Cardiac muscle cell (in vitro differentiated cells and primary cell): ENCODE results near the gene EPHA6. TPM values are rescaled to one million over a fixed set of nuclear protein-coding genes. Genes with fewer than 3 reads are reported as not detected.

Experiments
- DNase-seq, 2 donors: peaks; one replicate each; pipeline versions ENCODE4 v3.0.0 to v3.0.0-alpha.2; 2010 to 2017; ENCODE audit warnings: low read depth in 1 of 2, low spot score in 1 of 2
- H3K27ac ChIP-seq: fragments of 200-600 bp; sonication (generic); 2 replicates; pipeline ENCODE4 v1.5.1; 2016
- H3K27me3 ChIP-seq: fragments of 200-600 bp; sonication (generic); 2 replicates; pipeline ENCODE4 v1.6.0; 2016; ENCODE audit warnings: control low read depth
- H3K36me3 ChIP-seq: fragments of 200-600 bp; sonication (generic); 2 replicates; pipeline ENCODE4 v1.5.1; 2016; ENCODE audit warnings: control low read depth
- H3K4me1 ChIP-seq: fragments of 200-600 bp; sonication (generic); 2 replicates; pipeline ENCODE4 v1.8.1; 2017; ENCODE audit warnings: low read depth, mild to moderate bottlenecking, mixed run types
- H3K4me3 ChIP-seq: fragments of 200-600 bp; sonication (generic); 2 replicates; pipeline ENCODE4 v1.5.1; 2016; ENCODE audit warnings: mild to moderate bottlenecking
- H3K9me3 ChIP-seq: fragments of 200-600 bp; sonication (generic); 2 replicates; pipeline ENCODE4 v1.5.1; 2017; ENCODE audit warnings: low read depth, mild to moderate bottlenecking, control low read depth
- polyA plus RNA-seq: library from polyadenylated mRNA; unstranded; fragments of >200 nt; fragmentation: Nextera tagmentation; extraction: Ambion mirVana; gene quantifications from 2 replicates; pipeline ENCODE4 v1.2.1, GENCODE V29; 2016
- total RNA-seq: library from RNA; depleted of rRNA; stranded (reverse); fragments of >200 nt; gene quantifications from 2 replicates; pipeline ENCODE4 v1.2.3, GENCODE V29; 2016
- TF ChIP-seq, protein P1 (sequence below): IDR thresholded peaks from 2 replicates; pipeline ENCODE4 v1.5.1; 2012; ENCODE audit warnings: low read depth, mild to moderate bottlenecking, low read length

The EPHA6 gene
- total and polyA plus RNA-seq, 2 experiments from 2014 or later, result 0.15 TPM; not detected in 1

DNA sequence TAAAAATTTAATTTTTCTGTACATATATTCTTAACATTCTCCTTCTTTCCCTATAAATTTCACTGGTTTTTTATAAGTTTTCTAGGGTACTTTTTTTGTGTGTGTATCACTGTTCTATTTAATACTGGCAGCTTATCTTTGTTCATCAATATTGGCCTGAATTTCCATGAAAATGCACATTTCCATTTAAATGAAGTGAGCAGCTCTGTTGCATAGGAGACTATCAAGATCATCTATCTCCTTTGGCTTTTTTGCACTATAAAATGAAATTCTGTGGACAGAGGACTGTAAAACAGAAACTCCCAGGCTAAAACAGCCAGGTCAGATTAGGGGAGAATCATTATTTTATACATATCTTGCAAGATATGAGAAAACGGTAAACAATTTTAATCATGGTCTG is 673.2 kb downstream of the EPHA6 start:
- no peak overlapping the region for H3K27ac ChIP-seq
- no peaks in the 10 kb centered on the region for H3K9me3 ChIP-seq
- no peak for DNase-seq
- H3K4me1 ChIP-seq, result no peaks in the 10 kb centered on the region
- no peaks in the 10 kb centered on the region for H3K27me3 ChIP-seq
- TF ChIP-seq, protein P1, sequence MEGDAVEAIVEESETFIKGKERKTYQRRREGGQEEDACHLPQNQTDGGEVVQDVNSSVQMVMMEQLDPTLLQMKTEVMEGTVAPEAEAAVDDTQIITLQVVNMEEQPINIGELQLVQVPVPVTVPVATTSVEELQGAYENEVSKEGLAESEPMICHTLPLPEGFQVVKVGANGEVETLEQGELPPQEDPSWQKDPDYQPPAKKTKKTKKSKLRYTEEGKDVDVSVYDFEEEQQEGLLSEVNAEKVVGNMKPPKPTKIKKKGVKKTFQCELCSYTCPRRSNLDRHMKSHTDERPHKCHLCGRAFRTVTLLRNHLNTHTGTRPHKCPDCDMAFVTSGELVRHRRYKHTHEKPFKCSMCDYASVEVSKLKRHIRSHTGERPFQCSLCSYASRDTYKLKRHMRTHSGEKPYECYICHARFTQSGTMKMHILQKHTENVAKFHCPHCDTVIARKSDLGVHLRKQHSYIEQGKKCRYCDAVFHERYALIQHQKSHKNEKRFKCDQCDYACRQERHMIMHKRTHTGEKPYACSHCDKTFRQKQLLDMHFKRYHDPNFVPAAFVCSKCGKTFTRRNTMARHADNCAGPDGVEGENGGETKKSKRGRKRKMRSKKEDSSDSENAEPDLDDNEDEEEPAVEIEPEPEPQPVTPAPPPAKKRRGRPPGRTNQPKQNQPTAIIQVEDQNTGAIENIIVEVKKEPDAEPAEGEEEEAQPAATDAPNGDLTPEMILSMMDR, result no peak
- H3K4me3 ChIP-seq, result no peak overlapping the region
- H3K36me3 ChIP-seq, result no peaks in the 10 kb centered on the region

DNA sequence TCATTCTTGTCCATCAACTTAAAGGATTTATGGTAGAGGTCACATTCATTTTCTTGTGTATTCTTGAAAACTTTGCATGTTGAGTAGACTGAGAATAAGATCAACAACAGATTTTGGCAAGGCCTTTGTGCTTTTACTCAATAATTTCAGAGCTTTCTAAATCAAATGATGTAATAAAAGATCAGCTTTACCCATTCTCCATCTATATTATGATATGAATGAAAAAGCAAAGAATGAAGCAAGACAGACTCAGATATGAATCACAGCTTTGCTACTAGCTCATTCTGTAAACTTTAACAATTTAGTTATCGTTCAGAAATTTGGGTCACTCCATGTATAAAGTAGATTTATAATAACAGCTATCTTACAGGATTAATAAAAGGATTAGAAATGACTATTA is 674.3 kb downstream of the EPHA6 start:
- H3K36me3 ChIP-seq, result no peaks in the 10 kb centered on the region
- H3K27ac ChIP-seq, result no peak overlapping the region
- no peak overlapping the region for H3K4me3 ChIP-seq
- TF ChIP-seq, protein P1, result no peak
- no peaks in the 10 kb centered on the region for H3K27me3 ChIP-seq
- no peaks in the 10 kb centered on the region for H3K9me3 ChIP-seq
- no peak for DNase-seq
- no peaks in the 10 kb centered on the region for H3K4me1 ChIP-seq

DNA sequence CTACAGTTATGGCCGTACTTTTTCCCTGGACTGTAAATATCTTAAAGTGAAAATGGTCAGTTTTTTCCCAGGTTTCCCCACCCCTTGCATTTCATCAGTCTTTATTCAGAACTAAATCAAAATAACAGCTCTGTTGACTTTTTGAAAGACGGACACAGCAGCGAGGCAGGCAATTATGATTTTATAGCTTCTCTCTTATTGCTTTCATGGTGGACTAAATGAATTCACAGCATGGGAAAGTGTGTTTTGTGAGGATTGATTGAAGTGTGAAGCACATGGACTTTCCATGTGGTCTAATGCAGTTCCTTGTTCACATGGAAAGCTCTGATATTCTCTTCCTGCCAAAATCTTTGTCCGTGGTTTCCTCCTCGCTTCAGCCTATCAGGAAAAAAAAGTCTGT is 681.5 kb downstream of the EPHA6 start:
- no peaks in the 10 kb centered on the region for H3K27me3 ChIP-seq
- no peak for DNase-seq
- H3K9me3 ChIP-seq, result no peaks in the 10 kb centered on the region
- TF ChIP-seq, protein P1, result no peak
- no peak overlapping the region for H3K4me3 ChIP-seq
- no peaks in the 10 kb centered on the region for H3K4me1 ChIP-seq
- no peaks in the 10 kb centered on the region for H3K36me3 ChIP-seq
- H3K27ac ChIP-seq, result no peak overlapping the region

DNA sequence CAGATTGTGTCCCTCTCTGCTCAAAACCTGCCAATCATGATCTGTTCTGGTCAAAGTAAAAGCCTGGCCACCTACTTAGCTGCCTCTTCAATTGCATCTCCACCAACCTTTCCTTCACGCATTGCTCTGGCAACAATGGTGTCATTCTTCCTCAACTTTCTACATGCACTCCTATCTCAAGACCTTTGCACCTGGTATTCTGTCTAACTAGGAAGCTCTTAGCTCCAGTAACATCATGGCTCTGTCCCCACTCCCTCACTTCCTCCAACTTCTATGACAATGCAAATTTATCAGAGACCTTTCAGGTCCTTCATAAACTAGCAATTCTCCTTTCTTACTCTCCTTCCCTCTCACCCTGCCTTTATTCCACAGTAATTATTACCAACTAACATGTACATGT is 682.7 kb downstream of the EPHA6 start:
- Histone ChIP-seq H3K27me3 (no peaks in the 10 kb centered on the region), H3K4me1 (no peaks in the 10 kb centered on the region), H3K36me3 (no peaks in the 10 kb centered on the region), H3K9me3 (no peaks in the 10 kb centered on the region), H3K4me3 (no peak overlapping the region), H3K27ac (no peak overlapping the region)
- TF ChIP-seq, protein P1, result no peak
- no peak for DNase-seq

DNA sequence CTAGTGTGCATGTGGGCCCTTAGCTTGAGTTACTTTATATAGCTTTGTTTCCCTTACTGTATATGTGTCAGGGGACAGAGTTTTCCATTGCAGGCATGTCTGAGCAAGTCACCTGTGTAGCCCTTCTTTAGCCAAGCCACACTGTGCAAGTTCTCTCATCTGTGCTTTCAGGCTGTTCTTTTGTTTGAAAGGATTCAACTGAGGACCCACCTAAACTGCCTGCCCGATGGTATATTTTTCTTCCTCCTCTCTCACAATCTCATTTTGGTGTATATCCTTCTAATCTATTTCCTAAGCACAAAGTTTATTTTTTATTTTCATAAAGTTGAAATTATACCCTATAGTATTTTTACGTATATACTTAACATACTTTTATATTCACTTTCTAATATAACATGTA is 690.1 kb downstream of the EPHA6 start:
- DNase-seq, result no peak
- TF ChIP-seq, protein P1, result no peak
- no peaks in the 10 kb centered on the region for H3K4me1 ChIP-seq
- no peak overlapping the region for H3K4me3 ChIP-seq
- no peaks in the 10 kb centered on the region for H3K27me3 ChIP-seq
- H3K36me3 ChIP-seq, result no peaks in the 10 kb centered on the region
- no peak overlapping the region for H3K27ac ChIP-seq
- H3K9me3 ChIP-seq, result no peaks in the 10 kb centered on the region

DNA sequence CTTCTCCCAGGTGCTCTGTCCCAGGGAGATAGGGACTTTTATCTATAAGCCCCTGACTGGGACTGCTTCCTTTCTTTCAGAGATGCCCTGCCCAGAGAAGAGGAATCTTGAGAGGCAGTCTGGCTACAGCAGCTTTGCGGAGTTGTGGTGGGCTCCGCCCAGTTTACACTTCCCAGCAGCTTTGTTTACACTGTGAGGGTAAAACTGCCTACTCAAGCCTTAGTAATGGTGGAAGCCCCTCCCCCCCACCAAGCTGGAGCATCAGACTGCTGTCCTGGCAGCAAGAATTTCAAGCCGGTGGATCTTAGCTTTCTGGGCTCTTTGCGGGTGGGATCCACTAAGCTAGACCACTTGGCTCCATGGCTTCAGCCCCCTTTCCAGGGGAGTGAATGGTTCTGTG is 696.4 kb downstream of the EPHA6 start:
- no peaks in the 10 kb centered on the region for H3K9me3 ChIP-seq
- H3K27me3 ChIP-seq, result no peaks in the 10 kb centered on the region
- H3K36me3 ChIP-seq, result no peaks in the 10 kb centered on the region
- no peak overlapping the region for H3K4me3 ChIP-seq
- no peaks in the 10 kb centered on the region for H3K4me1 ChIP-seq
- TF ChIP-seq, protein P1, result no peak
- no peak for DNase-seq
- no peak overlapping the region for H3K27ac ChIP-seq
